ENCODE measurements around the gene IL4R.

DNA sequence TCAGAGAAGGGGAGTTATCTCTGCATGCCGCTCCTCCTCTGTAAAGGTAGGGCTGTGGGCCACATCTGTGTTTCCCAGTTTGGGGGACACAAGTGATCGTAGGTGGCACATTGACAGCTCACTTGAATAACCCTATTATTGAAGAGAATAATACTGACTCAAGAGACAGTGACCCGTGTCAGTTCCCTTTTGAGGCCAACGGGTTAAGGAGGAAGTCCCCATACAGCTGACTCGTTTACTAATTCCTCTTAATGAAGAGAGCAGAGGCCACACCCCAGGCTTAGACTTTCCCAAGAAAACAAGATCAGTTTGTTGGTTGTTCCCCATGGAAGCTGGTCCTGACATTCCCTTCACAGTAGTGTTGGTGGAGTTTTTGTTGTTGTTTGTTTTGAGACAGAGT, 33.0 kb downstream of the IL4R start:
- TF ChIP-seq, protein P1, sequence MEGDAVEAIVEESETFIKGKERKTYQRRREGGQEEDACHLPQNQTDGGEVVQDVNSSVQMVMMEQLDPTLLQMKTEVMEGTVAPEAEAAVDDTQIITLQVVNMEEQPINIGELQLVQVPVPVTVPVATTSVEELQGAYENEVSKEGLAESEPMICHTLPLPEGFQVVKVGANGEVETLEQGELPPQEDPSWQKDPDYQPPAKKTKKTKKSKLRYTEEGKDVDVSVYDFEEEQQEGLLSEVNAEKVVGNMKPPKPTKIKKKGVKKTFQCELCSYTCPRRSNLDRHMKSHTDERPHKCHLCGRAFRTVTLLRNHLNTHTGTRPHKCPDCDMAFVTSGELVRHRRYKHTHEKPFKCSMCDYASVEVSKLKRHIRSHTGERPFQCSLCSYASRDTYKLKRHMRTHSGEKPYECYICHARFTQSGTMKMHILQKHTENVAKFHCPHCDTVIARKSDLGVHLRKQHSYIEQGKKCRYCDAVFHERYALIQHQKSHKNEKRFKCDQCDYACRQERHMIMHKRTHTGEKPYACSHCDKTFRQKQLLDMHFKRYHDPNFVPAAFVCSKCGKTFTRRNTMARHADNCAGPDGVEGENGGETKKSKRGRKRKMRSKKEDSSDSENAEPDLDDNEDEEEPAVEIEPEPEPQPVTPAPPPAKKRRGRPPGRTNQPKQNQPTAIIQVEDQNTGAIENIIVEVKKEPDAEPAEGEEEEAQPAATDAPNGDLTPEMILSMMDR (IDR thresholded peaks at IDR 0.05), result no peak
- TF ChIP-seq POLR2AphosphoS5 (IDR thresholded peaks at IDR 0.05), result no peak
